Activated CD4-positive, alpha-beta T cell treated with anti-CD3 and anti-CD28 coated beads, Interleukin-2, amount 10 ng/mL, durations not matched to agents 7 days and 5 days (primary cell): ENCODE data around the gene FAM3D. TPM values are rescaled to one million over a fixed set of nuclear protein-coding genes. Genes with fewer than 3 reads are reported as not detected.
A peak's percentile ranks its signal among the peaks of the same experiment; 100 is the strongest.

ENCODE experiments used
- CTCF ChIA-PET: fragments of 350-600 bp; sonication (Branson Sonifier 250); formaldehyde crosslinking; loops from one replicate; lab custom pipeline; 2021; ENCODE audit warnings: antibody characterized with exemption; lab: Charles Lee
- POLR2A ChIA-PET: fragments of 350-600 bp; sonication (Branson Sonifier 250); formaldehyde crosslinking; loops from one replicate; lab custom pipeline; 2021; ENCODE audit warnings: antibody characterized with exemption; lab: Charles Lee
- DNase-seq: peaks from one replicate; pipeline ENCODE4 v3.0.0-alpha.2; 2020
- H3K27ac Mint-ChIP-seq: one replicate; pipeline ENCODE4 v1.8.0; 2021; ENCODE audit warnings: mild to moderate bottlenecking, moderate library complexity, mixed read lengths
- H3K27me3 Mint-ChIP-seq: one replicate; pipeline ENCODE4 v1.8.0; 2021; ENCODE audit warnings: mixed read lengths
- H3K36me3 Mint-ChIP-seq: one replicate; pipeline ENCODE4 v1.8.0; 2021; ENCODE audit warnings: low read depth, mixed read lengths
- H3K4me1 Mint-ChIP-seq: one replicate; pipeline ENCODE4 v1.8.0; 2021; ENCODE audit warnings: mixed read lengths
- H3K4me3 Mint-ChIP-seq: one replicate; pipeline ENCODE4 v1.8.0; 2021; ENCODE audit warnings: mild to moderate bottlenecking, moderate library complexity, mixed read lengths
- H3K9me3 Mint-ChIP-seq: one replicate; pipeline ENCODE4 v1.8.0; 2021; ENCODE audit warnings: mixed read lengths
- total RNA-seq, 2 experiments: library from RNA; stranded (reverse); gene quantifications; one replicate each; pipeline ENCODE4 v1.2.3, GENCODE V29; 2021

Gene FAM3D
- total RNA-seq, 2 experiments from 2014 or later = not detected

DNA sequence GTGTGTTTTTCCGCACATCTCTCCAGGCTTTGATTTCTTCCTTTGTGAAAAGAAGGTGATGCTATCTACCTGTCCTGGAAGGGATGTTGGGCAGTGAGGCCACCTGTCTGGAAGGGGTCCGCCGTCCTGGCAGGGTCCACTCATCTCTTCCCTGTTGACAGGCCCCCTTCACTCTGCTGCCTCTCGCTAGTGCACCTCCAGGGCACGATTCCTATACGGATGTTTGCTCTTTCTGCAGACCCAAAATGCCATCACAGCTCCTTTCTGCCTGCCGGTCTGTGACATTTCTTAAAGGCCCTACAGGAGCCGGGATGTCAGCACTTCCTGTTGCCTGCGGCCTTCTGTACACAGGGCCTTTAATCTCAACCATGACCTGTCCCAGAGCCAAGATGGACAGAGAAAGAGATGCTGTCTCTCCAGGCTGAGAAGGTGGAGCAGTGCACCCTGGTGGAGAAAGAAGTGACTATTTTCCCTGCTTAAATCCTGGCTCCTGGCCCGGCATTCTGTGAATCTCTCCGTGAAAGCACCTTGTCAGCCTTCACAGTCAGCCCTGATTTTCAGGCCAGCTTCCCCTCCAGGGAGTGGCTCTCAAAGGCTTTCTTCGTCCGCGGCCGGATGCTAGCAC, 7.4 kb downstream of the FAM3D start:
- Mint-ChIP-seq H3K4me3 (no peak overlapping the region), H3K4me1 (no peaks in the 10 kb centered on the region), H3K27ac (no peak overlapping the region), H3K36me3 (no peaks in the 10 kb centered on the region), H3K9me3 (no peaks in the 10 kb centered on the region), H3K27me3 (peaks cover 2% of the 10 kb centered on the region)
- ChIA-PET POLR2A (no interaction called here), CTCF (no interaction called here)
- no peak for DNase-seq

DNA sequence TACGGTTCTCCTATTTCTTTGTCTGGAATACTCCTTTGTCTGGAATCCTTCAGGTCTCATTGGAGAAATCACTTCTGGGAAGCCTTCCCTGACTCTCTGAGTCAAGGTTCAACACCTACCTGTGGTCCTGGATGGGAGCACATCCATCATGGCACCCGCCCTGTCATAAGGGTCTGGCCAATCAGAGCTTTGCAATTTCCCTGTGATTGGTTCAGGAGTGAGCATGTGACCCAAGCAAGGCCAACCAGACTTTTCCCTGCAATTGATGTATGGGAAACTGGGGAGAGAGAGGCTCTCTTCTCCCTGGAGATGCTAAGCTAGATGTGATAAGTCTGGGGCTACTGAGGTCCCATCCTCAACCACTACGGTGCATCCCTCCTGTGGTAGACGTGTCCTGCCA, 8.1 kb downstream of the FAM3D start:
- Mint-ChIP-seq H3K36me3 (no peaks in the 10 kb centered on the region), H3K4me3 (no peak overlapping the region), H3K27ac (no peak overlapping the region), H3K9me3 (no peaks in the 10 kb centered on the region), H3K4me1 (no peaks in the 10 kb centered on the region), H3K27me3 (peaks cover 2% of the 10 kb centered on the region)
- POLR2A ChIA-PET = no interaction called here
- no peak for DNase-seq
- CTCF ChIA-PET = interaction anchor here (0.6 kb wide), 1 partner anchor 28 kb away, joined by 3 read pairs; no protein-coding TSS in a partner anchor

DNA sequence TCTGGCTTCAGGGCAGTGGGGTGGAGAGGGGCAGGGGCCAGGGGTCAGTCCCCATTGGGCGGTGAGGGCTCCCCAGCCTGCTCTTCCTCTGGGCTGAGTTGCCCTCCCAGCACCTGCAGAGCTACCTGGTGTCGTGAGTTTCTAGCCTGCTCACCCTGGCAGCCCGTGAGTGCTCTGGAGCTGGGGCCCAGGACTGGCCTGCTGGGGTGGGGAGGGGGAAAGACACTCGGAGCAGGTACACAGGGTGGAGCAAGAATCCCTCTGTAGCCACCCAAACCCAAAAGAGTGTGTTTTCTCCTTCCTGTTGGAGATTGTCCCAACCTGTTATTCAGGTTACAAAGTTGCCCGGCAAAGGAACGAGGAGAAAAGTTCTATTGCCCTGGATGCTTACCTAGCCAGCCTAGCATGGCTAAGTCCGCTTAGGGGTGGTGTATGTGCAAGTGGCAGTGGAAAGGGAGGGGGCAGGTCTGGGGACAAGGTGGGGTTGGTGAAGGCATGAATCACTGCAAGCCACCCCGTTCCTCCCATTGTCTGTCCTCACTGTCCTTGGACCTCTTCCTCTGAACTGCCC, 8.9 kb downstream of the FAM3D start:
- Mint-ChIP-seq H3K9me3 (no peaks in the 10 kb centered on the region), H3K4me1 (no peaks in the 10 kb centered on the region), H3K36me3 (no peaks in the 10 kb centered on the region), H3K27me3 (peaks cover 2% of the 10 kb centered on the region), H3K4me3 (no peak overlapping the region), H3K27ac (no peak overlapping the region)
- CTCF ChIA-PET = no interaction called here
- POLR2A ChIA-PET = no interaction called here
- DNase-seq = no peak

GRCh38 chr3:58657036-58657520, 9.5 kb downstream of the FAM3D start:
- ChIA-PET POLR2A (no interaction called here), CTCF (no interaction called here)
- Mint-ChIP-seq H3K36me3 (no peaks in the 10 kb centered on the region), H3K27ac (no peak overlapping the region), H3K9me3 (no peaks in the 10 kb centered on the region), H3K4me3 (no peak overlapping the region), H3K4me1 (no peaks in the 10 kb centered on the region), H3K27me3 (peaks cover 2% of the 10 kb centered on the region)
- DNase-seq = no peak

DNA sequence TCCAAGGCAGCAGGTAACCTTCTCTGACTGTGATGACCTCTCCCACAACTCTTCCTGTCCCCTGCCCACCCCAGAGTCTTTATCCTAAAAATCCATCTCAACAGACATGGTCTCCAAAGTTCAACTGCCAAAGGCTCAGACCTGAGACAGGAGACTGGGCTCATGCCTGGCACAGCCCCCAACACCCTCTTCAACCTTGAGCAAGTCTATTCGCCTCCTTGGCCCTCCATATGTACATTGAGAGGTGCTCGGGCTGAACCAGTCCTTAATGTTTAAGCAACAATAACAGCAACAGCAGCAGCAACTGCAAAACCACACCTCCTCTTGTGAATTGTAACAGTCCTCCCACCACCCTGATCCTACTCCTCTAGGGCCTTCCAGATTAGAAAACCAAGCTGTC, 9.9 kb downstream of the FAM3D start:
- POLR2A ChIA-PET = no interaction called here
- H3K4me3 Mint-ChIP-seq = no peak overlapping the region
- DNase-seq = no peak

GRCh38 chr3:58654466-58654865, 12.1 kb downstream of the FAM3D start:
- Mint-ChIP-seq H3K36me3 (no peaks in the 10 kb centered on the region), H3K27ac (no peak overlapping the region), H3K4me1 (no peaks in the 10 kb centered on the region), H3K27me3 (peaks cover 2% of the 10 kb centered on the region), H3K9me3 (no peaks in the 10 kb centered on the region), H3K4me3 (no peak overlapping the region)
- POLR2A ChIA-PET = no interaction called here
- DNase-seq = no peak
- CTCF ChIA-PET = no interaction called here

More for the DNA sequence above, 9.9 kb downstream of the FAM3D start:
- no peaks in the 10 kb centered on the region for H3K9me3 Mint-ChIP-seq
- peaks cover 2% of the 10 kb centered on the region for H3K27me3 Mint-ChIP-seq
- H3K27ac Mint-ChIP-seq = no peak overlapping the region
- no peaks in the 10 kb centered on the region for H3K36me3 Mint-ChIP-seq
- CTCF ChIA-PET = no interaction called here
- no peaks in the 10 kb centered on the region for H3K4me1 Mint-ChIP-seq

GRCh38 chr3:58652624-58653023, 13.9 kb downstream of the FAM3D start:
- Mint-ChIP-seq H3K4me3 (no peak overlapping the region), H3K9me3 (no peaks in the 10 kb centered on the region), H3K27me3 (peaks cover 2% of the 10 kb centered on the region), H3K27ac (no peak overlapping the region), H3K4me1 (no peaks in the 10 kb centered on the region), H3K36me3 (no peaks in the 10 kb centered on the region)
- CTCF ChIA-PET = no interaction called here
- no peak for DNase-seq
- POLR2A ChIA-PET = no interaction called here

GRCh38 chr3:58651276-58651675, 15.3 kb downstream of the FAM3D start:
- Mint-ChIP-seq H3K27me3 (no peaks in the 10 kb centered on the region), H3K4me3 (no peak overlapping the region), H3K27ac (no peak overlapping the region), H3K4me1 (no peaks in the 10 kb centered on the region), H3K36me3 (no peaks in the 10 kb centered on the region), H3K9me3 (no peaks in the 10 kb centered on the region)
- no peak for DNase-seq
- ChIA-PET POLR2A (no interaction called here), CTCF (no interaction called here)

GRCh38 chr3:58647381-58648141, 19.0 kb downstream of the FAM3D start:
- H3K9me3 Mint-ChIP-seq = no peaks in the 10 kb centered on the region
- H3K4me3 Mint-ChIP-seq = no peak overlapping the region
- H3K36me3 Mint-ChIP-seq = no peaks in the 10 kb centered on the region
- no peak overlapping the region for H3K27ac Mint-ChIP-seq
- POLR2A ChIA-PET = no interaction called here
- CTCF ChIA-PET = no interaction called here
- DNase-seq = no peak
- no peaks in the 10 kb centered on the region for H3K4me1 Mint-ChIP-seq
- H3K27me3 Mint-ChIP-seq = no peaks in the 10 kb centered on the region

DNA sequence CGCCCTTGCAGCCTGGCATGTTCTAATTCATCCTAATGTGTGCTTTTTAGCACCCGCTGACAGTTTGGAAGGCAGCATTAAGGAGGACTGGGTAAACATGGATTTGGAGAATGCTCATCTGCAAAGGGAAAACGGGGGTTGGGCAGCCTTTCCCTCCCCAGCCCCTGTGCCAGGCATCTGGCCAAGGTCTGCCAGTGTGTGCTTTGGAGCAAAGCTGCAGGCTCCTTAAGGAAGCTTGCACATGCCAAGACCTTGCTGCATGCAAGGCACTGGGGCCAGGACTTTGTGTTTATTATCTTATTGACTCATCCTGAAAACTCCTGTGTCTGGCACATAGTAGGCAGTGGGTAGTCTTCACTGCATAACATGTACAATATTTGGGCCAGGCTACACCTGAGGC, 20.1 kb downstream of the FAM3D start:
- ChIA-PET CTCF (no interaction called here), POLR2A (no interaction called here)
- Mint-ChIP-seq H3K9me3 (no peaks in the 10 kb centered on the region), H3K4me3 (no peak overlapping the region), H3K27me3 (no peaks in the 10 kb centered on the region), H3K4me1 (no peaks in the 10 kb centered on the region), H3K36me3 (no peaks in the 10 kb centered on the region), H3K27ac (no peak overlapping the region)
- DNase-seq = no peak

GRCh38 chr3:58645726-58646125, 20.8 kb downstream of the FAM3D start:
- Mint-ChIP-seq H3K36me3 (no peaks in the 10 kb centered on the region), H3K4me1 (no peaks in the 10 kb centered on the region), H3K27me3 (no peaks in the 10 kb centered on the region), H3K4me3 (no peak overlapping the region), H3K9me3 (no peaks in the 10 kb centered on the region), H3K27ac (no peak overlapping the region)
- CTCF ChIA-PET = no interaction called here
- DNase-seq = no peak
- POLR2A ChIA-PET = no interaction called here

- H3K4me1 Mint-ChIP-seq = no peaks in the 10 kb centered on the region
- no peaks in the 10 kb centered on the region for H3K9me3 Mint-ChIP-seq
- CTCF ChIA-PET = interaction anchor here (0.5 to 3.5 kb wide), 3 partner anchors 12 to 109 kb away, joined by 3 to 15 read pairs (median 5); no protein-coding TSS in a partner anchor
- POLR2A ChIA-PET = no interaction called here
- no peak for DNase-seq
- H3K27ac Mint-ChIP-seq = no peak overlapping the region
- no peaks in the 10 kb centered on the region for H3K27me3 Mint-ChIP-seq
- no peaks in the 10 kb centered on the region for H3K36me3 Mint-ChIP-seq
- H3K4me3 Mint-ChIP-seq = no peak overlapping the region
Observed at GRCh38 chr3:58642846-58643245, 23.7 kb downstream of the FAM3D start.

DNA sequence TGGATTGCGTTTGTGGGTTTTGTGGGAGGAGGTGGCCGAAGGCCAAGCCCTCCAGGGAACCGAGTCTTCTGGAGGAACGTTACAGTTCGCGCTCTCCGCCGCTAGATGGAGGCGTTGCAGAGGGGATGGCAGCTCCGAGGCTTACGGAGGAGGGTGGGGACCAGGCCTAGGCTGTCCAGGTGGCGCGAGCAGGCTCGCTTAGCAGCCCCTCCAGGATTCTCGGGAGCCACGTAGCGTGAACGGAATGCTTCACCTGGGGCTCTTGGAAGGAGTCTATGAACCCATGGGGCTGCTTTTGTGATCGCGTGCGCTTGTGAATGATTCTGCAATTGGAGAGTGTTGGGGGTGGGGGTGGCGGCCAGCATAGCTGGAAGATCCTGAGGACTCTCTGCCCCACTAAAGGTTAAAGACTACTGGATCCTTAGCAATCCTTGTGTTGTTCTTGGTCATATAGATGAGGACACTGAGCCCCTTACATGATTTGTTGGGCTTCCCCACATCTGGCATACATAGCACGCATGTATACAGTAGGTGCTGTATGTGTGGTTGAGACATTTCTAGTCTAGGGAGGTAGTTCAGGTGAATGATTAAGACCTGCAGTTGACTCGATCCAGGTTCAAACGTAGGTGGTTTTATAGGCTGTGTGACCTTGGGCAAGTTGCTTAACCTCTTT, 25.7 kb downstream of the FAM3D start:
- Mint-ChIP-seq H3K36me3 (no peaks in the 10 kb centered on the region), H3K4me3 (no peak overlapping the region), H3K4me1 (no peaks in the 10 kb centered on the region), H3K9me3 (no peaks in the 10 kb centered on the region), H3K27me3 (no peaks in the 10 kb centered on the region), H3K27ac (no peak overlapping the region)
- CTCF ChIA-PET = interaction anchor here (3.5 kb wide), 1 partner anchor 10 kb away, joined by 15 read pairs; no protein-coding TSS in a partner anchor
- peak; percentile 61 for DNase-seq
- POLR2A ChIA-PET = no interaction called here
